Stimulated activated CD4-positive, alpha-beta T cell treated with anti-CD3 and anti-CD28 coated beads, Interleukin-2, amount 100 ng/mL, for 4 hours (primary cell): ENCODE results near the gene ORC5.

Source experiments
- DNase-seq: peaks from one replicate; pipeline ENCODE4 v3.0.0-alpha.2; 2020; ENCODE audit warnings: low read depth

The ORC5 gene

GRCh38 chr7:104124893-104125477, 82.8 kb downstream of the ORC5 start:
- DNase-seq = no peak

DNA sequence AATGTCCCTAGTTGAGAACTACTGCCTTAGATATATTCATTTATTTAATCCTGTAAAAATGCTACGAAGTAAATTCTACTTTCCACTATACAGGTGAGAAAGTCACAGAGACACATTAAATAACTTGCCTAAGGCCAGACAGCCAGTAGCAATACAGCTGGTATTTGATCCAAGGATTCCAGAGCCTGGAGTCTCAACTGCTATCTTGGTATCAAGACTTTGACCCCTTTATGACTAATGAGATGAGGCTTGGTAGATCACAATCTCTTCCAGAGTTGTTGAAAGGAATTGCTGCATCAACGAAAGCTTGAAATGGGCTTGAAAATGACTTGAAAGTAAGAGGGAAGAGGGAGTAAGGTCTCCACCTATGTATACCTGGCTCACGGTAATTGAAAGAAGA, 83.3 kb downstream of the ORC5 start:
- DNase-seq = no peak

DNA sequence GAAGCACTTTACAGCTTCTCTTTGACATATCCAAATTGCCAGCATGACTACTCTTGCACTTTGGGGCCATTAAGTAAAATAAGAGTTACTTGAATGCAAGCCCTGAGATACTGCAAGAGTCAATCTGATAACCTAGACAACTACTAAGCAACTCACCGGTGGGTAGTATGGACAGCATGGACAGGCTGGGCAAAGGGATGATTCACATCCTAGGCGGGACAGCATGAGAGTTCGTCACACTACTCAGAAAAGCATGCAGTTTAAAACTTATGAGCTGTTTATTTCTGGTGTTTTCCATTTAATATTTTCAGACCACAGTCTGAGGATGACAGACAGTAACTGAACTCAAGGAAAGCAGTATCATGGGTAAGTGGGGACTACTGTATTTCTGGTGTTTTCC, 84.0 kb downstream of the ORC5 start:
- no peak for DNase-seq

- DNase-seq = no peak
These were observed 94.0 kb downstream of the ORC5 start for GRCh38 chr7:104113788-104114187.

DNA sequence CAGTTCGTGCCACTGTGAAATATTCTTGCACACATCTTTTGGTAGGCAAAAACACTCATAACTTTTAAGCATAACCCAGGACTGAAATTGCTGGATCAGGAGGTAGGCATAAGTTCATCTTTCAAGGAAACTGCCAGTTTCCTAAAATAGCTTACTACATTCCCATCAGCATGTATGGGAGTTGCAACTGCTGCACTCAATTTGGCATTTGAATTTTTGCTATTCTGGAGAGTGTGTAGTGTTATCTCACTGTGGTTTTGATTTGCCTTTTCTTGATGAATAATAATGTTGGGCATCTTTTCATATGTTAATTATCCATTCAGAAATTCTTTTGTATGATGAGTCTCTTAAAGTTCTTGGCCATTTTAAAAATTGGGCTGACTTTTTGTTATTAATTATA, 95.2 kb downstream of the ORC5 start:
- DNase-seq = no peak

GRCh38 chr7:104111271-104111670, 96.5 kb downstream of the ORC5 start:
- no peak for DNase-seq

DNA sequence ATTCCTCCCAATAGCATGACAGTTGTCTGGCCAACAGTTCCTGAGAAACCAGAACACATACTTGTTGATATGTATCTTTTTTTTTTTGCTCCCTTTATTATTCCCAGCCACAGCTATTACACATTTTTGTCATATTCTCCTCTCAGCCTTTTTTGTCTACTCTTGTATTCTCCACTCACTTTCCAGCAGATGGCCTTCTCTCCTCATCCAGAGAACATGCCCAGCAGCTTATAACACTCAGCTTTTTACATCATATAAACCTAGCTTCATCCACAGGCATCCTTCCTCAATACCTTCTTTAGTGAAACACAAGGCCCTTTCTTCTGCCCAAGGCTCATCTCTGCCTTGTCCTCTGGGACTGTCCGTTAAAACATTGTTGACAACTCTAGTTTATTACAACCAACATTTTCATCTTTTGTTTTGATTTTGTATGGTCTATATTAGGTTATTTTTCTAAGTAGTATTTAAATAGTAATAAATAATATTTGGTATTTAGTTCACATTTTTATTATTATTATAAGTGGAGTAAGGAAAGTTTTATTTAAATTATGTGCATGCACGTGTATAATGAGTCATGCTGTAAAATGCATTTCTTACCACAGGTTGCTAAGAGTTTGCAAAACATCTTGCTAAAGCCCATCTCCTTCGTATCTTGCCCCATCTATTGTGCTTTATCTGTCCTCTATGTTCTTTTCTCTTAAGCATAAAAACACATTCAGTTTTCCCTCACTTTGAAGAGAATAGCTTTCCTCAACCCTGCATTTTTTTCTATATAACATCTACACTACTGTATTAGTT, 101.5 kb downstream of the ORC5 start:
- no peak for DNase-seq

DNA sequence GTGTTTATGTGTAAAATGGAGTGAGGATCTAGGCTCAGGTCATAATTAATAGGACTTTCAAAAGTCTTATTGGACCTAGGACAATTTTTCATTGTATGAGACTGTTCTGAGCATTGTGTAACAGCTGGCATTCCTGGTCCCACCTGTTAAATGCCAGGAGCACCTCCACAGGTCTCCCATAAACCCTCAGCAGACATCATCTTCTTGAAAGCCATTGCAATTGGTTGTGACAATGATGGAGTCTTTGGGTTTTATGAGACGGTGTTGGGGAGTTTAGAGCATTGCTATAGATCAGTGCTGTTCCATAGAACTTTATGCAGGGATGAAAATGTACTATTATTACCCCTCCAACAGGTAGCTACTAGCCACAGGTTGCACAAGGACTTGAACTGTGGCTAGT, 108.9 kb downstream of the ORC5 start:
- no peak for DNase-seq

- no peak for DNase-seq
These were observed 111.1 kb downstream of the ORC5 start for GRCh38 chr7:104096683-104097082.

DNA sequence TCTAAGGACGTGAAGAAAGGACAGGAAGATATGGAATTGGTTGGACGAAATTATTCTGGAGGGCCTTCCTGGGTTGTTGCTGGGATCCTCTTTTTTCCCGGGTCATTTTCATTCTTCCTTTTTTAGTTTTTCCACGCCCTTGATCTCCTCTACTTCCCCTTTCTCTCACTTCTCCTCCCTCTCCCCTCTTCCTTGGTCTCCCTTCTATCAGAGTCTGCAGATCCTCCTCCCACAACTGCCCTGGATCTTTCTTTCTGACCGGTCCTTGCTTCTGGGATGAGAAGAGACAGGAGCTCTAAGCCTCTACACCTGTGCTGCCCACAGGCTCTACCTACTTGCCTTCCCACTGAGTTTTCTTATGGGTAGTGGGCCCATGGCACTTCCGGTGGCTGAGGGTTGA, 114.7 kb downstream of the ORC5 start:
- no peak for DNase-seq

DNA sequence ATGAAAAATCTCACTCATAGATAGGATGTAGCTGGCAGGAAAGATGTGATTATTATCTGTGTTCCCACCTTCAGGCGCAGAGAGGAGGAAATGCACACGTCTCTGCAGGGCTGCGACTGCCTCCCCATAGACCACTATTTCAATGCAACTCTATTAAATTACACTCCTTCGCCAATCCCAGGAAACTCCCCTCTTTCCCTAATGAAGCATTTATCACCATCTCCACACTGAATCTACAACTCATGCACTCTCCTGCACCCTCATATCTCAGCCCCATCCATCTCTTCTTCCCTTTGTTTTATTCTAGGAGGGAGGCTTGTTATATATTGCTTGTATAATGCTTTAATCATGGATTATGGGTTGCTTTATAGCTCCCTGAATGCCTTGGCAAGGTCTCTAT, 116.6 kb downstream of the ORC5 start:
- no peak for DNase-seq

GRCh38 chr7:104089612-104090011, 118.2 kb downstream of the ORC5 start:
- DNase-seq = no peak

- no peak for DNase-seq
These were observed 118.8 kb downstream of the ORC5 start for GRCh38 chr7:104089061-104089460.
